Measurements from ENCODE around the gene SNPH.

The SNPH gene

GRCh38 chr20:1265226-1265915, 723 bp upstream of the SNPH start:
- no peak for DNase-seq (ENCODE audit: low read depth)

GRCh38 chr20:1265916-1266166, 253 bp upstream of the SNPH start:
- DNase-seq (ENCODE audit: low read depth) = no peak

GRCh38 chr20:1267161-1267560, 1.1 kb downstream of the SNPH start:
- no peak for DNase-seq (ENCODE audit: low read depth)

- no peak for DNase-seq (ENCODE audit: low read depth)
Measured at GRCh38 chr20:1267809-1268374, 1.8 kb downstream of the SNPH start.

GRCh38 chr20:1269235-1269634, 3.1 kb downstream of the SNPH start:
- no peak for DNase-seq (ENCODE audit: low read depth)

- DNase-seq (ENCODE audit: low read depth) = no peak
Measured at GRCh38 chr20:1269850-1270249, 3.8 kb downstream of the SNPH start.

- DNase-seq (ENCODE audit: low read depth) = no peak
Measured at GRCh38 chr20:1272368-1273100, 6.4 kb downstream of the SNPH start.

GRCh38 chr20:1273366-1273765, 7.3 kb downstream of the SNPH start:
- no peak for DNase-seq (ENCODE audit: low read depth)

- DNase-seq (ENCODE audit: low read depth) = no peak
Measured at GRCh38 chr20:1274485-1275311, 8.6 kb downstream of the SNPH start.

- DNase-seq (ENCODE audit: low read depth) = no peak
Measured at GRCh38 chr20:1275919-1276318, 9.8 kb downstream of the SNPH start.

- no peak for DNase-seq (ENCODE audit: low read depth)
Measured at GRCh38 chr20:1277529-1278322, 11.6 kb downstream of the SNPH start.

GRCh38 chr20:1278993-1279392, 12.9 kb downstream of the SNPH start:
- DNase-seq (ENCODE audit: low read depth) = no peak

GRCh38 chr20:1280195-1281102, 14.4 kb downstream of the SNPH start:
- DNase-seq (ENCODE audit: low read depth) = no peak

- no peak for DNase-seq (ENCODE audit: low read depth)
Measured at GRCh38 chr20:1281279-1282057, 15.4 kb downstream of the SNPH start.

- no peak for DNase-seq (ENCODE audit: low read depth)
Measured at GRCh38 chr20:1282966-1283365, 16.9 kb downstream of the SNPH start.

- no peak for DNase-seq (ENCODE audit: low read depth)
Measured at GRCh38 chr20:1283522-1284510, 17.7 kb downstream of the SNPH start.

GRCh38 chr20:1286267-1287024, 20.4 kb downstream of the SNPH start:
- no peak for DNase-seq (ENCODE audit: low read depth)

GRCh38 chr20:1287306-1287705, 21.2 kb downstream of the SNPH start:
- DNase-seq (ENCODE audit: low read depth) = no peak

Data from activated T-cell treated with anti-CD3 and anti-CD28 coated beads for 48 hours (primary cell).